Measurements from ENCODE around the gene RNF169. TPM values are rescaled to one million over a fixed set of nuclear protein-coding genes. Genes with fewer than 3 reads are reported as not detected.

The RNF169 gene
- total and polyA plus RNA-seq, 2 of the 13 experiments (the other 11 are each of a cell fraction or from before 2014, with no cell fraction given): 5.3 to 14.2 TPM

- 0 out of 2 replicates have a peak, but pooled peaks have one; percentile 32 for TF ChIP-seq HNF1B (CRISPR knock-in tag; IDR thresholded peaks at IDR 0.05)
- no peak for TF ChIP-seq SRSF4 (IDR thresholded peaks at IDR 0.05; ENCODE audit: low read depth, low read length, poor library complexity, severe bottlenecking)
- no peak for TF ChIP-seq CREBL2 (CRISPR knock-in tag; IDR thresholded peaks at IDR 0.05; ENCODE audit: borderline replicate concordance)
- no peak for TF ChIP-seq FLYWCH1 (CRISPR knock-in tag; IDR thresholded peaks at IDR 0.05)
- no peak for TF ChIP-seq MATR3 (CRISPR knock-in tag; IDR thresholded peaks at IDR 0.05)
- no peak for TF ChIP-seq ZNF205 (CRISPR knock-in tag; IDR thresholded peaks at IDR 0.05)
- no peak for TF ChIP-seq ZNF800 (CRISPR knock-in tag; IDR thresholded peaks at IDR 0.05)
- TF ChIP-seq NFRKB (IDR thresholded peaks at IDR 0.05): no peak
- peak; percentile 8; the same call in 1 of the 2 replicates for TF ChIP-seq ARID5B (CRISPR knock-in tag; IDR thresholded peaks at IDR 0.05)
- TF ChIP-seq NFE2 (CRISPR knock-in tag; IDR thresholded peaks at IDR 0.05): no peak
- TF ChIP-seq ZNF143 (CRISPR knock-in tag; IDR thresholded peaks at IDR 0.05): no peak
- no peak for TF ChIP-seq ZNF782 (CRISPR knock-in tag; IDR thresholded peaks at IDR 0.05; ENCODE audit: borderline replicate concordance)
- TF ChIP-seq GTF3A (CRISPR knock-in tag; conservative IDR thresholded peaks at IDR 0.05): no peak
- TF ChIP-seq MXD1 (CRISPR knock-in tag; IDR thresholded peaks at IDR 0.05): no peak
- no peak for TF ChIP-seq ZNF670 (CRISPR knock-in tag; IDR thresholded peaks at IDR 0.05; ENCODE audit: borderline replicate concordance)
- no peak for TF ChIP-seq HNRNPL (IDR thresholded peaks at IDR 0.05; ENCODE audit: low read depth, low read length)
- peak; percentile 30; the same call in 1 of the 2 replicates for TF ChIP-seq FOXK1 (CRISPR knock-in tag; IDR thresholded peaks at IDR 0.05; ENCODE audit: borderline replicate concordance, low read depth)
- no peak for TF ChIP-seq ETV6 (CRISPR knock-in tag; conservative IDR thresholded peaks at IDR 0.05)
Measured at GRCh38 chr11:74739546-74740270, 8.9 kb upstream of the RNF169 start (continued).

Data from HepG2 (cell line).